ENCODE measurements around the gene CD55.
"Not testable (repeated sequence)": the region's sequence is repeated elsewhere in the genome, so short reads cannot be mapped to it uniquely, and the experiment has no call there.

CD55 gene

GRCh38 chr1:207313131-207313530 is 8.3 kb upstream of the CD55 start:
- Mint-ChIP-seq H3K27ac (no peak overlapping the region), H3K4me3 (no peak overlapping the region)

GRCh38 chr1:207314816-207315215 is 6.7 kb upstream of the CD55 start:
- H3K9me3 Mint-ChIP-seq = no peaks in the 10 kb centered on the region
- H3K4me1 Mint-ChIP-seq (ENCODE audit: low read depth) = peaks cover 13% of the 10 kb centered on the region
- peaks cover 2% of the 10 kb centered on the region for H3K36me3 Mint-ChIP-seq (ENCODE audit: low read depth)
- no peak overlapping the region for H3K27ac Mint-ChIP-seq
- H3K4me3 Mint-ChIP-seq = no peak overlapping the region
- H3K27me3 Mint-ChIP-seq (ENCODE audit: low read depth) = no peaks in the 10 kb centered on the region

More at GRCh38 chr1:207313131-207313530, 8.3 kb upstream of the CD55 start:
- Mint-ChIP-seq H3K4me1 (ENCODE audit: low read depth) (peaks cover 22% of the 10 kb centered on the region), H3K27me3 (ENCODE audit: low read depth) (no peaks in the 10 kb centered on the region), H3K9me3 (no peaks in the 10 kb centered on the region), H3K36me3 (ENCODE audit: low read depth) (peaks cover 2% of the 10 kb centered on the region)

- H3K27ac Mint-ChIP-seq = no peak overlapping the region
- peaks cover 2% of the 10 kb centered on the region for H3K36me3 Mint-ChIP-seq (ENCODE audit: low read depth)
- peaks cover 11% of the 10 kb centered on the region for H3K4me1 Mint-ChIP-seq (ENCODE audit: low read depth)
- no peaks in the 10 kb centered on the region for H3K27me3 Mint-ChIP-seq (ENCODE audit: low read depth)
- no peak overlapping the region for H3K4me3 Mint-ChIP-seq
- no peaks in the 10 kb centered on the region for H3K9me3 Mint-ChIP-seq
These were observed 6.0 kb upstream of the CD55 start for GRCh38 chr1:207315435-207315834.

GRCh38 chr1:207316141-207316540 is 5.3 kb upstream of the CD55 start:
- Mint-ChIP-seq H3K9me3 (no peaks in the 10 kb centered on the region), H3K4me1 (ENCODE audit: low read depth) (peaks cover 13% of the 10 kb centered on the region), H3K36me3 (ENCODE audit: low read depth) (peaks cover 2% of the 10 kb centered on the region), H3K27me3 (ENCODE audit: low read depth) (no peaks in the 10 kb centered on the region), H3K27ac (no peak overlapping the region), H3K4me3 (no peak overlapping the region)

- H3K4me1 Mint-ChIP-seq (ENCODE audit: low read depth) = peaks cover 13% of the 10 kb centered on the region
- no peak overlapping the region for H3K4me3 Mint-ChIP-seq
- H3K27ac Mint-ChIP-seq = no peak overlapping the region
- peaks cover 2% of the 10 kb centered on the region for H3K36me3 Mint-ChIP-seq (ENCODE audit: low read depth)
- no peaks in the 10 kb centered on the region for H3K9me3 Mint-ChIP-seq
- no peaks in the 10 kb centered on the region for H3K27me3 Mint-ChIP-seq (ENCODE audit: low read depth)
These were observed 4.7 kb upstream of the CD55 start for GRCh38 chr1:207316622-207317391.

- no peak overlapping the region for H3K4me3 Mint-ChIP-seq
- peaks cover 6% of the 10 kb centered on the region for H3K36me3 Mint-ChIP-seq (ENCODE audit: low read depth)
- H3K9me3 Mint-ChIP-seq = no peaks in the 10 kb centered on the region
- peaks cover 13% of the 10 kb centered on the region for H3K4me1 Mint-ChIP-seq (ENCODE audit: low read depth)
- no peak overlapping the region for H3K27ac Mint-ChIP-seq
- H3K27me3 Mint-ChIP-seq (ENCODE audit: low read depth) = no peaks in the 10 kb centered on the region
These were observed 3.9 kb upstream of the CD55 start for GRCh38 chr1:207317561-207317960.

GRCh38 chr1:207318072-207318619 is 3.3 kb upstream of the CD55 start:
- no peaks in the 10 kb centered on the region for H3K9me3 Mint-ChIP-seq
- H3K4me1 Mint-ChIP-seq (ENCODE audit: low read depth) = peaks cover 13% of the 10 kb centered on the region
- no peaks in the 10 kb centered on the region for H3K27me3 Mint-ChIP-seq (ENCODE audit: low read depth)
- H3K4me3 Mint-ChIP-seq = no peak overlapping the region
- no peak overlapping the region for H3K27ac Mint-ChIP-seq
- peaks cover 9% of the 10 kb centered on the region for H3K36me3 Mint-ChIP-seq (ENCODE audit: low read depth)

- no peak overlapping the region for H3K4me3 Mint-ChIP-seq
These were observed 2.3 kb upstream of the CD55 start for GRCh38 chr1:207319199-207319598.

GRCh38 chr1:207320105-207320504 is 1.4 kb upstream of the CD55 start:
- Mint-ChIP-seq H3K4me3 (peak overlapping the region; percentile 55), H3K4me1 (ENCODE audit: low read depth) (peaks cover 25% of the 10 kb centered on the region), H3K36me3 (ENCODE audit: low read depth) (peaks cover 23% of the 10 kb centered on the region), H3K27ac (peak overlapping the region; percentile 78)
- H3K9me3 Mint-ChIP-seq; H3K27me3 Mint-ChIP-seq (ENCODE audit: low read depth): not testable (repeated sequence)

More at GRCh38 chr1:207319199-207319598, 2.3 kb upstream of the CD55 start:
- Mint-ChIP-seq H3K27ac (no peak overlapping the region), H3K9me3 (no peaks in the 10 kb centered on the region), H3K4me1 (ENCODE audit: low read depth) (peaks cover 24% of the 10 kb centered on the region), H3K27me3 (ENCODE audit: low read depth) (no peaks in the 10 kb centered on the region), H3K36me3 (ENCODE audit: low read depth) (peaks cover 20% of the 10 kb centered on the region)

GRCh38 chr1:207321790-207322645 is 540 bp downstream of the CD55 start:
- peak overlapping the region; percentile 99 for H3K27ac Mint-ChIP-seq
- H3K4me1 Mint-ChIP-seq (ENCODE audit: low read depth) = peaks cover 33% of the 10 kb centered on the region
- H3K27me3 Mint-ChIP-seq (ENCODE audit: low read depth) = no peaks in the 10 kb centered on the region
- peaks cover 33% of the 10 kb centered on the region for H3K36me3 Mint-ChIP-seq (ENCODE audit: low read depth)
- no peaks in the 10 kb centered on the region for H3K9me3 Mint-ChIP-seq
- peak overlapping the region; percentile 94 for H3K4me3 Mint-ChIP-seq

- H3K27me3 Mint-ChIP-seq (ENCODE audit: low read depth) = no peaks in the 10 kb centered on the region
- no peaks in the 10 kb centered on the region for H3K9me3 Mint-ChIP-seq
- peak overlapping the region; percentile 57 for H3K27ac Mint-ChIP-seq
- peaks cover 43% of the 10 kb centered on the region for H3K4me1 Mint-ChIP-seq (ENCODE audit: low read depth)
- H3K36me3 Mint-ChIP-seq (ENCODE audit: low read depth) = peaks cover 49% of the 10 kb centered on the region
- peak overlapping the region; percentile 82 for H3K4me3 Mint-ChIP-seq
These were observed 2.1 kb downstream of the CD55 start for GRCh38 chr1:207323425-207324225.

GRCh38 chr1:207328004-207328403 is 6.5 kb downstream of the CD55 start:
- H3K27ac Mint-ChIP-seq = no peak overlapping the region
- H3K36me3 Mint-ChIP-seq (ENCODE audit: low read depth) = peaks cover 75% of the 10 kb centered on the region
- peaks cover 5% of the 10 kb centered on the region for H3K9me3 Mint-ChIP-seq
- peaks cover 61% of the 10 kb centered on the region for H3K4me1 Mint-ChIP-seq (ENCODE audit: low read depth)
- H3K4me3 Mint-ChIP-seq = peak overlapping the region; percentile 15
- no peaks in the 10 kb centered on the region for H3K27me3 Mint-ChIP-seq (ENCODE audit: low read depth)

- Mint-ChIP-seq H3K9me3 (peaks cover 15% of the 10 kb centered on the region), H3K4me1 (ENCODE audit: low read depth) (peaks cover 63% of the 10 kb centered on the region), H3K27me3 (ENCODE audit: low read depth) (no peaks in the 10 kb centered on the region), H3K27ac (no peak overlapping the region), H3K4me3 (no peak overlapping the region), H3K36me3 (ENCODE audit: low read depth) (peaks cover 76% of the 10 kb centered on the region)
These were observed 7.5 kb downstream of the CD55 start for GRCh38 chr1:207328908-207329440.

- Mint-ChIP-seq H3K27ac (no peak overlapping the region), H3K4me3 (no peak overlapping the region), H3K36me3 (ENCODE audit: low read depth) (peaks cover 77% of the 10 kb centered on the region), H3K9me3 (peaks cover 20% of the 10 kb centered on the region), H3K4me1 (ENCODE audit: low read depth) (peaks cover 64% of the 10 kb centered on the region), H3K27me3 (ENCODE audit: low read depth) (no peaks in the 10 kb centered on the region)
These were observed 8.0 kb downstream of the CD55 start for GRCh38 chr1:207329469-207329868.
